Measurements from ENCODE around the gene RAB27B.

Gene RAB27B

GRCh38 chr18:54867131-54867530 is 38.9 kb downstream of the RAB27B start:
- H3K36me3 ChIP-seq (ENCODE audit: insufficient read depth, low read length), result no peaks in the 10 kb centered on the region
- no peak overlapping the region for H3K9ac ChIP-seq (ENCODE audit: low read length)
- no peaks in the 10 kb centered on the region for H4K20me1 ChIP-seq (ENCODE audit: insufficient read depth, low read length)
- no peaks in the 10 kb centered on the region for H3K4me1 ChIP-seq (ENCODE audit: insufficient read depth, low read length, severe bottlenecking)
- H3K9me3 ChIP-seq (ENCODE audit: low read length), result no peaks in the 10 kb centered on the region
- no peak overlapping the region for H2AFZ ChIP-seq (ENCODE audit: low read length)
- H3F3A ChIP-seq (ENCODE audit: insufficient read depth, low read length), result no peaks in the 10 kb centered on the region
- no peak overlapping the region for H3K4me3 ChIP-seq (ENCODE audit: low read depth, low read length, poor library complexity, severe bottlenecking)
- no peak overlapping the region for H3K27ac ChIP-seq (ENCODE audit: low read depth, low read length, poor library complexity, severe bottlenecking)
- no peaks in the 10 kb centered on the region for H3K79me2 ChIP-seq (ENCODE audit: insufficient read depth, low read length)
- H3K4me2 ChIP-seq (ENCODE audit: low read length), result no peak overlapping the region
- TF ChIP-seq EZH2 (IDR thresholded peaks at IDR 0.05; ENCODE audit: borderline replicate concordance, low read length) (no peak), CTCF (IDR thresholded peaks at IDR 0.05; ENCODE audit: low read length) (no peak)
- no peaks in the 10 kb centered on the region for H3K9me2 ChIP-seq (ENCODE audit: low read depth, low read length)
- no peaks in the 10 kb centered on the region for H3K27me3 ChIP-seq (ENCODE audit: insufficient read depth, low read length)

GRCh38 chr18:54871231-54871630 is 43.0 kb downstream of the RAB27B start:
- Histone ChIP-seq H3K4me3 (ENCODE audit: low read depth, low read length, poor library complexity, severe bottlenecking) (no peak overlapping the region), H3K4me1 (ENCODE audit: insufficient read depth, low read length, severe bottlenecking) (no peaks in the 10 kb centered on the region), H3K36me3 (ENCODE audit: insufficient read depth, low read length) (no peaks in the 10 kb centered on the region), H2AFZ (ENCODE audit: low read length) (no peak overlapping the region), H3K27ac (ENCODE audit: low read depth, low read length, poor library complexity, severe bottlenecking) (no peak overlapping the region), H3K27me3 (ENCODE audit: insufficient read depth, low read length) (no peaks in the 10 kb centered on the region), H3K9me3 (ENCODE audit: low read length) (no peaks in the 10 kb centered on the region), H3K4me2 (ENCODE audit: low read length) (no peak overlapping the region), H3K9me2 (ENCODE audit: low read depth, low read length) (no peaks in the 10 kb centered on the region), H3K9ac (ENCODE audit: low read length) (no peak overlapping the region), H3F3A (ENCODE audit: insufficient read depth, low read length) (no peaks in the 10 kb centered on the region), H4K20me1 (ENCODE audit: insufficient read depth, low read length) (no peaks in the 10 kb centered on the region), H3K79me2 (ENCODE audit: insufficient read depth, low read length) (no peaks in the 10 kb centered on the region)
- TF ChIP-seq EZH2 (IDR thresholded peaks at IDR 0.05; ENCODE audit: borderline replicate concordance, low read length) (no peak), CTCF (IDR thresholded peaks at IDR 0.05; ENCODE audit: low read length) (no peak)

GRCh38 chr18:54872681-54873080 is 44.4 kb downstream of the RAB27B start:
- no peaks in the 10 kb centered on the region for H3K4me1 ChIP-seq (ENCODE audit: insufficient read depth, low read length, severe bottlenecking)
- TF ChIP-seq CTCF (IDR thresholded peaks at IDR 0.05; ENCODE audit: low read length), result no peak
- TF ChIP-seq EZH2 (IDR thresholded peaks at IDR 0.05; ENCODE audit: borderline replicate concordance, low read length), result no peak
- no peaks in the 10 kb centered on the region for H3K9me3 ChIP-seq (ENCODE audit: low read length)
- no peak overlapping the region for H3K27ac ChIP-seq (ENCODE audit: low read depth, low read length, poor library complexity, severe bottlenecking)
- no peaks in the 10 kb centered on the region for H4K20me1 ChIP-seq (ENCODE audit: insufficient read depth, low read length)
- no peak overlapping the region for H3K4me2 ChIP-seq (ENCODE audit: low read length)
- no peaks in the 10 kb centered on the region for H3K9me2 ChIP-seq (ENCODE audit: low read depth, low read length)
- no peaks in the 10 kb centered on the region for H3K27me3 ChIP-seq (ENCODE audit: insufficient read depth, low read length)
- no peaks in the 10 kb centered on the region for H3K36me3 ChIP-seq (ENCODE audit: insufficient read depth, low read length)
- no peaks in the 10 kb centered on the region for H3F3A ChIP-seq (ENCODE audit: insufficient read depth, low read length)
- no peak overlapping the region for H3K4me3 ChIP-seq (ENCODE audit: low read depth, low read length, poor library complexity, severe bottlenecking)
- no peaks in the 10 kb centered on the region for H3K79me2 ChIP-seq (ENCODE audit: insufficient read depth, low read length)
- H3K9ac ChIP-seq (ENCODE audit: low read length), result no peak overlapping the region
- no peak overlapping the region for H2AFZ ChIP-seq (ENCODE audit: low read length)
